GM18526 (cell line): ENCODE results near the gene ALDH4A1.

Experiments used
- POLR2A ChIP-seq: IDR thresholded peaks from 3 replicates; pipeline ENCODE4 v1.6.1; 2011; ENCODE audit not compliant: insufficient read length; ENCODE audit errors: extremely low read depth

The ALDH4A1 gene

DNA sequence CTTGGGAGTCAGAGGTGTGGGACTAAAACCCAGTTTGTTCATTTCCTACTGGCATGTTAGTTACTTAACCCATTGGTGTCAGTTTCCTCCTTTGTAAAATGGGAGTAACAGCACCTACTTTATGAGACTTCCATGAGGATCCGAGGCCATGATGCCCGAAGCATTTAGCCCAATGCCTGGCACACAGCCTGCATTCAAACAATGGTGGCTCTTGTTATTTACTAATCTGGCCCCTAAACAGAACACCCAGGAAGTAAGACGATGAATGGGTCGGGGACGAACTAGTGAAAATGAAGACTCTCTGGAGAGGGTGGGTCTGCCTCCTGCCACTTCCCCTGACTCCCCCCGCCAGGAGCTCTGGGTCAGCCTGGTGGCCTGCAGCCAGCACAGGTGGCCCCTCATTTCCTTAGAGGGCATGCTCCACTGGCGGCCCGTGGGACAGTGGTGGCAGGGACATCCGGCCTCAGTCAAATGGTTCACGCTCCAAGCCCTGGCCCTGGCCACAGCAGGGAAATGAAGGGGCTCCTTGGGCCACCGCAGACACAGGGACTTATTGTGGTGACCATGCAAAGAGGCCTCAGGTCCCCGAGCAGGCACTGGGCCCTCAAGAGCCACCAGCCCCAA lies 33.4 kb downstream of the ALDH4A1 start:
- no peak for TF ChIP-seq POLR2A

DNA sequence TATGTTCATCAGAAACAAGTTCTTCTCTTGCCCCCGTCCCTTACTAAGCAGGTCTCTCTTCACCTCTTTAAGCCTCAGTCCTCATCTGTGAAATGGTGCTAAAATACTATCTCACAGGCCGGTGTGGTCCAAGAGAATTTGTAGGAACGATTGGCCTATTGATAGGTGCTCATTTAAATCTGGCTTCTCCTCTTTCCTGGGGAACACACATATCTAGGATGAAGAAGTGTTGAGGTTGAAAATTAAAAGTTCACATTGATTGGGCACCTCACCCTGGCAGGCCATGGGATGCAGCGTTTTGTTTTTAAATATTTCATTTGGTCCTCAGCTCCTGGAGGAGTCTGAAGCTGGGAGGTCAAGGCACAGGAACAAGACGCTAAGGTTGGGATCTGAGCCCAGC lies 34.0 kb downstream of the ALDH4A1 start:
- no peak for TF ChIP-seq POLR2A

DNA sequence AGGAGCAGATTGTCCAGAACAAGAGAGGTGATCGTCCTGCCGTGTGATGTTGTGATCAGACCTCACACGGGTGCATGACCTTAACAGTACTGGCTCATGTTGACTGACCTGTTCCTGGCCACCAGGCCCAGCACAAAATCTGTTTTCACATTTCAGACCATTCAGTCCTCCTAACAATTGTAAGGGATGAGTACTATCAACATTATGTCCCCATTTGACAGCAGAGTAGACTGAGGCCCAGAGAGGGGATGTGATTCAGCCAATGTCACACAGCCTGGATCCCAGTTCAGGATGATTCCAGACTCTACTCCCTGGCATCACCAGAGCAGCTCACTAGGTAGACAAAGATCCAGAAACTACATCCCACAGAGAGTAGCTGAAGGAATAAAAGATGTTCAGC lies 35.5 kb downstream of the ALDH4A1 start:
- no peak for TF ChIP-seq POLR2A

- no peak for TF ChIP-seq POLR2A
These were observed 36.0 kb downstream of the ALDH4A1 start for GRCh38 chr1:18866314-18866713.

- no peak for TF ChIP-seq POLR2A
These were observed 37.2 kb downstream of the ALDH4A1 start for GRCh38 chr1:18865176-18865575.

GRCh38 chr1:18861590-18861989 lies 40.8 kb downstream of the ALDH4A1 start:
- no peak for TF ChIP-seq POLR2A

DNA sequence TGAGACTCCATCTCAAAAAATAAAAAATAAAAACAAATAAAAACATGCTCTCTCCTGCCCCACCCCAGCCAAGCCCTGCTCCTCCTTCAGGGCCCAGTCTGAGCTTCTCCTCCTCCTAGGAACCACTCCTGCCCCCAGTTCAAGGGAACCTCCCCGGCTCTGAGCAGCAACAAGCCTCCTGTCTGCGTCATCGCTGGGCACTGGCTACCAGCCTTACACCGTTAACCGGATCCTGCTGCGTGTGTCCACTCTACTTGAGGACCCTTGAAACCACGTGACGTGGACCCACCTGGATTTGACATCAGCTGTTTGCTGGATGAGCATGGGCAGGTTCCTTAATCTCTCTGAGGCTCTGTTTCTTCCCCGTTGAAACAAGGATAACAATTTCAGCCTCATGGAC lies 41.3 kb downstream of the ALDH4A1 start:
- TF ChIP-seq POLR2A = no peak

DNA sequence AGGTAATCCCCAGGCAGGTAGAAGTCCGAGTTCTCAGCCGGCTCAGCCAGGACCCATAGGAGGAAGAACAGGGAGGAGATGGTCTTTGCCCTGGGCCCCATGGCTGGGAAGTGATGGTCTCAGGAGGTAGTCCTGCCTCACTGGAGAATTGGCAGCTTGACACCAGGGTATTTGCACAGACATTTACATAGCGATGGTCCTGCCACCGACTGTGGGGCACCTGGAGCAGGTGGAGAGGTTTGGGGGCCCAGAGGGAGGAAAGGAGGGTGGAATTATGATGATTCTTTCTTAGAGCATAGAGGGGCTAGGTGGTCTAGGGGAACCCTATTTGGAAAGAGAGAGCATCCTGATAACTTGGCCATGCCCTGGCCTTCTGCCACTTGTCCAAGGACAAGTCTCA lies 42.8 kb downstream of the ALDH4A1 start, which contains the start of gene TAS1R2:
TSS of gene TAS1R2 (minus strand) at position 101 of the 400 bp plus-strand sequence. CDS start at position 101, 0 bp downstream.
- TF ChIP-seq POLR2A = no peak

DNA sequence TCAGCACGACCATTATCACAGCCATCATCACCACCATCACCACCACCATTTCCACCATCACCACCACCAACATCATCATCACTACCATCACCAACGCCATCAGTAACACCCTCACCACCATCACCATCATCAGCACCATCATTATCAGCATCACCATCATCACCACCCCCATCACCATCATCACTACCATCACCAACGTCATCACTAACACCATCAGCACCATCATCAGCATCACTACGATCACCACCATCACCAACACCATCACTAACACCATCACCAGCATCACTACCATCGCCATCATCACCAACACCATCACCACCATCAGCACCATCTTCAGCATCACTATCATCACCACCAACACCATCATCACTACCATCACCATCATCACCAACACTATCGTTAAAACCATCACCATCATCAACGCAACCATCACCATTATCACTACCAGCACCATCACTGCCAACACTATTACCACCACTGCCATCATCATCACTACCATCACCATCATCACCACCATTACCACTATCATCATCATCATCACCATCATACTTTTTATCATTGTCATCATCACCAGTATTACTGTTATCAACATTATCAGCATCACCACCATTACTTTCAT lies 44.2 kb downstream of the ALDH4A1 start:
- no peak for TF ChIP-seq POLR2A

GRCh38 chr1:18856435-18856834 lies 45.9 kb downstream of the ALDH4A1 start:
- TF ChIP-seq POLR2A = no peak

- no peak for TF ChIP-seq POLR2A
These were observed 46.8 kb downstream of the ALDH4A1 start for GRCh38 chr1:18855573-18855972.

DNA sequence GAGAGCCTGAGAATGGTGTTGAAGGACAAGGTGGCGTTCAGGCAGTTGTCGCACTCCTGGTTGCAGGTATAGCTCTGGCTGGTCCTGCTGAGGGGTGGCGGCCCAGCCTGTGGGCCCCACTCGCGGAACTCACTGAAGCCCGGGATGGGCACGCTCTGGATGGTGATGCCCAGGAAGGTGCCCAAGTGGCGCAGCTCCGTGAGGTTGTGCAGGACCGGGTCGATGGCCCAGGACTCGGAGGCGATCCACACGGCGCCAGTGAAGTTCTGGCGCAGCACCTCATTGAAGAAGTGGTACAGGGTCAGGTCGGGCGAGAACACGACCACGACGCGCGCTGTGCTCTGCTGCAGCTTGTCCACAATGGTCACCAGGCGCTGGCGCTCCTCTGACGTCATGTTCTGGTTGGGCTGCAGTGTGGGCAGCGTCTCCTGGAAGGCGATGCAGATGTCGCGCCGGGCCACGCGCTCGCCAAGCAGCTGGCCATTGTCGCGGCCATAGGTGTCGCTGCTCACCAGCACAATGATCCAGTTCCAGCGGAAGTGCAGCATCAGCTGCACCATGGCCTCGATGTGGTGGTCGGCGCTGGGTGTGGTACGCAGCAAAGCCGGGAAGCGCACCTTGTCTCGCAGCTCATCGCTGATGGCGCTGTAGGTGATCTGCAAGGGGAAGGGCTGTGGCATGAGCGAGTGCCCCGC lies 47.9 kb downstream of the ALDH4A1 start:
- TF ChIP-seq POLR2A = no peak

DNA sequence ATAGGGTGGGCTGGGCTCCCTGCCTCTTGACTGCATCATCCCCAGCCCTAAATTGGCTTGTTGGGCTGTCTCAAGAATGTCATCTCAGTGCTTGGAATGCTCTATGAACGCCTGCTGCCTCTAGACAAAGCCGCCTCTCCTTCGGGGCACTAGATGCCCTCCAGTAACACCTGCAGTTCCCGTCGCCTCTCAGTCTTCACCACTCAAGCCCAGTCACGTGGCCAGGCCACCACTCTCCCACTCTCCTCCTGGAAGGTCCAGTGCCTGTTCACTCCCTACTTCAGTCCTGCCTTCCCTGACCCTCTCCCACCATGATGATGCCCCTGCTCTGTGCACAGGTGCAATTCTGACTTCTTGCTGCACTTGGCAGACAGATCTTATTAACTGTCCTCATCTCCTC lies 49.9 kb downstream of the ALDH4A1 start:
- no peak for TF ChIP-seq POLR2A

DNA sequence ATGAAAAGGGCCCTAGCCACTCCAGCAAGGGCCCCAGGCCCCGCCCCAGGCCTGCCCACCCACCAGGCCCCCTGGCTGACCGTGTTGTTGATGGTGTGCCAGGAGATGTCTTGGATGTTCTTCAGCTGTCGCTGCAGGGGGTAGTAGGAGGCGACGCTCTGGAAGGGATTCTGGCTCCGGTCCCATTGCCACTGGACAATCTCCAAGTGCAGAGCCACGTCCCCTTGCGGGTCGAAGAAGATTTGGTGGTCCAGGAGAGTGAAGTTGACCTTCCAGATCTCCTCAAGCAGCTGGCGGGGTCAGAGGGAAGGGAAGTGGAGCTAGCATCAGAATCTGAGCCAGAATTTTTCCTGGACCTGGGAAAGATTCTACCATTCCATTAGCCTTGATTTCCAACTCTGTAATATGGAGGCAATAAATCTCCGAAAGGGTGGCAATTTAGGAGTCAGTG lies 53.1 kb downstream of the ALDH4A1 start:
- TF ChIP-seq POLR2A = no peak

- TF ChIP-seq POLR2A = no peak
These were observed 62.2 kb downstream of the ALDH4A1 start for GRCh38 chr1:18840145-18840544.

GRCh38 chr1:18836654-18837053 lies 65.7 kb downstream of the ALDH4A1 start:
- no peak for TF ChIP-seq POLR2A
